DOHH2 (cell line): Measurements from ENCODE around the gene EVX1.

Experiments used
- H3F3A ChIP-seq: fragments of 200-600 bp; sonication (generic), shearing (Covaris generic); 2 replicates; pipeline ENCODE4 v1.6.0; 2016; ENCODE audit warnings: antibody characterized with exemption, mild to moderate bottlenecking; ENCODE audit not compliant: control insufficient read depth, insufficient read depth
- H3K27ac ChIP-seq: fragments of 200-600 bp; sonication (generic); 2 replicates; pipeline ENCODE4 v1.5.1; 2014; ENCODE audit warnings: low read depth, mild to moderate bottlenecking, low read length, moderate library complexity
- H3K27me3 ChIP-seq: fragments of 200-600 bp; sonication (generic); 2 replicates; pipeline ENCODE4 v1.6.1; 2014; ENCODE audit warnings: mild to moderate bottlenecking, low read length, mixed read lengths; ENCODE audit not compliant: control insufficient read depth
- H3K36me3 ChIP-seq: fragments of 200-600 bp; sonication (generic); 2 replicates; pipeline ENCODE4 v1.6.1; 2014; ENCODE audit warnings: mild to moderate bottlenecking, low read length, moderate library complexity, mixed read lengths; ENCODE audit not compliant: control insufficient read depth
- H3K4me1 ChIP-seq: fragments of 200-600 bp; sonication (generic); 2 replicates; pipeline ENCODE4 v1.6.1; 2014; ENCODE audit warnings: mild to moderate bottlenecking, low read length, mixed read lengths; ENCODE audit not compliant: control insufficient read depth
- H3K4me2 ChIP-seq: fragments of 200-600 bp; sonication (generic); 2 replicates; pipeline ENCODE4 v1.6.0; 2014; ENCODE audit warnings: mild to moderate bottlenecking, low read length, moderate library complexity
- H3K4me3 ChIP-seq: fragments of 200-600 bp; sonication (generic); 2 replicates; pipeline ENCODE4 v1.5.1; 2014; ENCODE audit warnings: mild to moderate bottlenecking, low read length, mixed read lengths
- H3K79me2 ChIP-seq: fragments of 200-600 bp; sonication (generic); 2 replicates; pipeline ENCODE4 v1.6.1; 2014; ENCODE audit warnings: mild to moderate bottlenecking, low read length, mixed read lengths; ENCODE audit not compliant: control insufficient read depth
- H3K9me2 ChIP-seq: fragments of 200-600 bp; sonication (generic); replicated peaks from 2 replicates; pipeline ENCODE4 v1.6.1; 2014; ENCODE audit warnings: mild to moderate bottlenecking, low read length, mixed read lengths; ENCODE audit not compliant: control insufficient read depth
- H3K9me3 ChIP-seq: fragments of 200-600 bp; sonication (generic); 2 replicates; pipeline ENCODE4 v1.6.1; 2014; ENCODE audit warnings: antibody characterized with exemption, low read length, mixed read lengths; ENCODE audit not compliant: control insufficient read depth, insufficient read depth
- H4K20me1 ChIP-seq: fragments of 200-600 bp; sonication (generic); 2 replicates; pipeline ENCODE4 v1.6.0; 2014; ENCODE audit warnings: low read depth, mild to moderate bottlenecking, antibody characterized with exemption, low read length, moderate library complexity; ENCODE audit not compliant: control insufficient read depth, insufficient read depth
- CTCF ChIP-seq: fragments of 200-600 bp; sonication (generic); IDR thresholded peaks from one replicate; pipeline ENCODE4 v1.5.1; 2014; ENCODE audit warnings: antibody characterized with exemption, mild to moderate bottlenecking, low read depth, low read length; ENCODE audit not compliant: poor library complexity, severe bottlenecking
- EZH2phosphoT487 ChIP-seq: fragments of 200-600 bp; sonication (generic); IDR thresholded peaks from 2 replicates; pipeline ENCODE4 v1.6.1; 2017; ENCODE audit warnings: borderline replicate concordance, mild to moderate bottlenecking, antibody characterized with exemption, low read length, moderate library complexity, mixed read lengths

EVX1 gene

DNA sequence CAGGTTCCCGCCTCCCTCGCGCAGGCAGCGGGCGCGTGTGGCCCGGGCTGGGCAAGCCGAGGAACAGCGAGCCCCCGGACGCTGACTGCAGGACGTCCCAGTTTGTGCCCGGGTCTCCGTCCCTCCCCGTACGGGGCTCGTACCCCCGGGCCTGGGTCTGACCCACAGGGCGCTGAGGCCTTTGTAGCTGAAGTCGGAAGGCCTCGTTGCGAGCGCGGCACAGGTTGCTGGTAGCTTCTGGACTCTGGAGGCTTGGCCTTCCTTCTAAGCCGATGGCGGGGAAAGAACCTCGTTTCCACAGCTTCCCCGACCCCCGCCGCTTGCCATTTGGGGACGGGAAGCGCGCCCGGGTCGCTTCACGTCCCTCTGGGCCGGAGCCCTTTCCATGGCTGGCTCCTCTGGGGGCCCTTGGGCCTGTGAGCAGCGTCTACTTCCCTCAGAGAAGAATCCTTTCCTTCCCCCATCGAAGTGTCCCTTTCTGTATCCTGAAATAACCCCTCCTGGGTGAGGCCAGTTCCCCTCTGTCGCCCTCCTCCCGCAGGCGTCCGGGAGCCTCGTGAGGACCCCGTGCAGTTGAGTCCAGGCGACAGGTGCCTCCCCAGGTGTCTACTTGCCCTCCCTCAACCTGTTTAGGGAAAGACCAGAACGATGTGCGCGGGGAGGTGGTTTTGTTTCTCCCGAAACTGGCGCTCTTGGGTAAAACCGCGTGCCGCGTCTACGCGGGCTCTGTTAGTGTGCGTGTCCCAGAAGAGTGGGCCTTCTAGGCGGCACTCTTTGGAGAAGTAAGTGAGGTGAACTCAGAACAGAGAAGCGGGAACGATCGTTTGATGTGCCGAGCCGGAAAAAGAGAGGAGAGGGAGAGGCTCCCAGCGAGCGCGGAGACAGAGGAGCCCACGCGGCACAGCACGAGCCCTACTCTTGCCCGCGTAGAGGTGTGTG is 9.3 kb downstream of the EVX1 start:
- Histone ChIP-seq H3F3A (no peaks in the 10 kb centered on the region), H3K4me3 (no peak overlapping the region), H3K9me3 (no peaks in the 10 kb centered on the region), H3K27ac (no peak overlapping the region), H3K79me2 (no peaks in the 10 kb centered on the region), H3K36me3 (no peaks in the 10 kb centered on the region), H3K9me2 (no peaks in the 10 kb centered on the region), H3K4me1 (no peaks in the 10 kb centered on the region), H3K4me2 (no peak overlapping the region), H3K27me3 (peaks cover 46% of the 10 kb centered on the region), H4K20me1 (no peaks in the 10 kb centered on the region)
- TF ChIP-seq CTCF (no peak), EZH2phosphoT487 (no peak)

DNA sequence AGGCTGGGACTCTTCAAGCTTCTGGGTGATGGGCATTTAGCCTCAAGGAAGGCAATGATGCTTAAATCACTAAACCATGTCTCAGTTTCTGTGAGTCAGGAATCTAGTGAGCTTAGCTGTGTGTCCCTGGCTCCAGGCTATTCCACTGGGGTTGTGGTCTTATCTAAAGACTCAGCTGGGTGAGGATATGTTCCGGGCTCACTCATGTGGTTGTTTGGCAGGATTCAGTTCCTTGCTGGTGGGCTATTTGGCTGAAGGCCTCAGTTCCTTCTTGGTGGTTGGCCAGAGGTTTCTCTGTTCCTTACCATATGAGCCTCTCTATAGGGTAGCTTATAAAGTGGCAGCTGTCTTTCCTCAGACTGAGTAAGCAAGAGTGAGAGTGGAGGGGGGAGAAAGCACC is 12.0 kb downstream of the EVX1 start:
- Histone ChIP-seq H3K4me1 (no peaks in the 10 kb centered on the region), H4K20me1 (no peaks in the 10 kb centered on the region), H3F3A (no peaks in the 10 kb centered on the region), H3K9me3 (no peaks in the 10 kb centered on the region), H3K79me2 (no peaks in the 10 kb centered on the region), H3K9me2 (no peaks in the 10 kb centered on the region), H3K27ac (no peak overlapping the region), H3K4me2 (no peak overlapping the region), H3K27me3 (peaks cover 22% of the 10 kb centered on the region), H3K36me3 (no peaks in the 10 kb centered on the region), H3K4me3 (no peak overlapping the region)
- TF ChIP-seq EZH2phosphoT487 (no peak), CTCF (no peak)

GRCh38 chr7:27260211-27260610 is 17.6 kb downstream of the EVX1 start:
- Histone ChIP-seq H3K9me2 (no peaks in the 10 kb centered on the region), H3K9me3 (no peaks in the 10 kb centered on the region)

More at GRCh38 chr7:27260211-27260610, 17.6 kb downstream of the EVX1 start:
- no peaks in the 10 kb centered on the region for H3F3A ChIP-seq
- no peaks in the 10 kb centered on the region for H3K36me3 ChIP-seq
- H4K20me1 ChIP-seq: no peaks in the 10 kb centered on the region
- no peaks in the 10 kb centered on the region for H3K4me1 ChIP-seq
- H3K4me3 ChIP-seq: no peak overlapping the region
- no peaks in the 10 kb centered on the region for H3K79me2 ChIP-seq
- H3K4me2 ChIP-seq: no peak overlapping the region
- H3K27me3 ChIP-seq: 0 out of 2 replicates have a peak, but pooled peaks cover 3% of the 10 kb centered on the region
- TF ChIP-seq CTCF (no peak), EZH2phosphoT487 (no peak)
- H3K27ac ChIP-seq: no peak overlapping the region
